Keratinocyte (primary cell): ENCODE results near the gene MGMT. TPM values are rescaled to one million over a fixed set of nuclear protein-coding genes. Genes with fewer than 3 reads are reported as not detected.

Experiments
- DNase-seq: peaks from one replicate; pipeline ENCODE4 v3.0.0-alpha.2; 2011; ENCODE audit warnings: low read depth, missing footprints, low spot score
- FAIRE-seq: peaks from 2 replicates; lab custom pipeline; 2011; peaks lifted over from hg19 to GRCh38; lab: Jason Lieb, UNC
- H2AFZ ChIP-seq: 2 replicates; pipeline ENCODE4 v1.6.0; 2012; ENCODE audit warnings: low read length, control low read depth, inconsistent platforms; ENCODE audit not compliant: control insufficient read depth
- H3K27ac ChIP-seq: 2 replicates; pipeline ENCODE4 v1.5.1; 2011; ENCODE audit warnings: low read length; ENCODE audit not compliant: control insufficient read depth, insufficient read depth
- H3K27me3 ChIP-seq: 3 replicates; pipeline ENCODE4 v1.6.0; 2011; ENCODE audit warnings: low read length; ENCODE audit not compliant: control insufficient read depth, insufficient read depth; ENCODE audit errors: extremely low read depth
- H3K36me3 ChIP-seq, 2 experiments: 2 replicates in 1 of 2; 3 replicates in 1 of 2; pipeline ENCODE4 v1.5.1; 2011; ENCODE audit warnings: low read length in 2 of 2, mild to moderate bottlenecking in 1 of 2; ENCODE audit not compliant: control insufficient read depth in 2 of 2, insufficient read depth in 2 of 2; ENCODE audit errors: extremely low read depth in 1 of 2
- H3K4me1 ChIP-seq: 3 replicates; pipeline ENCODE4 v1.5.1; 2011; ENCODE audit warnings: low read length; ENCODE audit not compliant: control insufficient read depth, insufficient read depth; ENCODE audit errors: extremely low read depth
- H3K4me2 ChIP-seq: 3 replicates; pipeline ENCODE4 v1.6.0; 2011; ENCODE audit warnings: low read depth, low read length; ENCODE audit not compliant: control insufficient read depth, insufficient read depth; ENCODE audit errors: extremely low read depth
- H3K4me3 ChIP-seq, 3 experiments: fragments of 200-600 bp in 1 of 3; sonication (generic) in 1 of 3; 2 replicates in 2 of 3; 3 replicates in 1 of 3; pipeline ENCODE4 v1.5.1; 2011 to 2016; ENCODE audit warnings: low read length in 3 of 3, mild to moderate bottlenecking in 3 of 3, control low read depth in 2 of 3, inconsistent platforms in 1 of 3, low read depth in 1 of 3, mixed read lengths in 1 of 3, mixed run types in 1 of 3, moderate library complexity in 1 of 3; ENCODE audit not compliant: control insufficient read depth in 2 of 3, insufficient read depth in 2 of 3; ENCODE audit errors: extremely low read depth in 1 of 3
- H3K79me2 ChIP-seq: 2 replicates; pipeline ENCODE4 v1.6.0; 2012; ENCODE audit warnings: low read length; ENCODE audit not compliant: control insufficient read depth, insufficient read depth
- H3K9ac ChIP-seq: 3 replicates; pipeline ENCODE4 v1.6.0; 2011; ENCODE audit warnings: low read length; ENCODE audit not compliant: control insufficient read depth, insufficient read depth; ENCODE audit errors: extremely low read depth
- H3K9me1 ChIP-seq: 3 replicates; pipeline ENCODE4 v1.6.0; 2011; ENCODE audit warnings: low read length; ENCODE audit not compliant: control insufficient read depth, insufficient read depth; ENCODE audit errors: extremely low read depth
- H3K9me3 ChIP-seq: 2 replicates; pipeline ENCODE4 v1.5.1; 2012; ENCODE audit warnings: low read depth, low read length; ENCODE audit not compliant: control insufficient read depth
- H4K20me1 ChIP-seq: 3 replicates; pipeline ENCODE4 v1.6.0; 2011; ENCODE audit warnings: low read length; ENCODE audit not compliant: control insufficient read depth, insufficient read depth; ENCODE audit errors: extremely low read depth
- EZH2 ChIP-seq: IDR thresholded peaks from one replicate; pipeline ENCODE4 v1.6.1; 2012; ENCODE audit warnings: inconsistent platforms, mild to moderate bottlenecking, low read length, moderate library complexity
- dilution Hi-C: fragments of 300-500 bp; cut with MboI; formaldehyde crosslinking; loops from one replicate; pipeline ENCODE4 v1.7.0; 2020; ENCODE audit warnings: low sequenced_read_pairs; ENCODE audit not compliant: extremely low pct_ligation_motif_present
- polyA plus RNA-seq, 5 experiments: library from polyadenylated mRNA; depleted of rRNA in 3 of 5; stranded (reverse) in 3 of 5; stranded (forward) in 1 of 5; unstranded in 1 of 5; fragments of >200 nt; gene quantifications; 1 replicate in 1 of 5; 2 replicates in 3 of 5; 3 replicates in 1 of 5; pipeline versions ENCODE4 v1.2.1 to v1.2.3, GENCODE V29; 2011 to 2012; ENCODE audit warnings: missing spikeins in 2 of 5, low read depth in 1 of 5, low replicate concordance in 1 of 5
- TF ChIP-seq, protein P1 (sequence below), 3 experiments: IDR thresholded peaks in 1 of 3; conservative IDR thresholded peaks in 1 of 3; optimal IDR thresholded peaks in 1 of 3; 2 replicates in 2 of 3; 3 replicates in 1 of 3; pipeline versions ENCODE3 to v1.5.1; 2011; ENCODE audit warnings: low read length in 3 of 3, mild to moderate bottlenecking in 3 of 3, moderate library complexity in 2 of 3, control low read depth in 1 of 3, inconsistent platforms in 1 of 3; ENCODE audit not compliant: insufficient read depth in 2 of 3; ENCODE audit errors: extremely low read depth in 1 of 3

Gene MGMT
- polyA plus RNA-seq, 1 donor (not counting 4 experiments of a cell fraction or from before 2014, with no cell fraction given), result 15.2 TPM

DNA sequence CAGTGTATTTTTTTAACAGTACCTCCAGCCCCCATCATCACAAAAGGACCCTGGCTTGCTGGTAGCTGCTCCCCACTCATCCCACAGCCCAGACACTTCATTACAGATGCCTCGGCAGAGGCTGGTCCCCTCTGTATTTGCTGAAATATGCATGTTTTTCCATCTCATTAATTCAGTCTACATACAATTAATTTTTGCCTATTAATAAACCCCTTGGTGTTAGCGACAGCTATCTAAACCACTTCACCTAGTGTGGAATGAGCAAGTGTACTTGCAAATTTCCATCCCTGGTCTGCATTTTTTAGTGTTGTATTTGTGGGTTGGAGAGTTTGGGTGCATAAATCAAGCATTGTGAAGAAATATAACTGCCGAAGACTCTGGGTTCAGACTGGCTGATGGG lies 216.9 kb downstream of the MGMT start:
- H3K9me3 ChIP-seq, result no peaks in the 10 kb centered on the region
- H2AFZ ChIP-seq, result no peak overlapping the region
- no peak overlapping the region for H3K9ac ChIP-seq
- no peak for TF ChIP-seq EZH2
- TF ChIP-seq, protein P1, sequence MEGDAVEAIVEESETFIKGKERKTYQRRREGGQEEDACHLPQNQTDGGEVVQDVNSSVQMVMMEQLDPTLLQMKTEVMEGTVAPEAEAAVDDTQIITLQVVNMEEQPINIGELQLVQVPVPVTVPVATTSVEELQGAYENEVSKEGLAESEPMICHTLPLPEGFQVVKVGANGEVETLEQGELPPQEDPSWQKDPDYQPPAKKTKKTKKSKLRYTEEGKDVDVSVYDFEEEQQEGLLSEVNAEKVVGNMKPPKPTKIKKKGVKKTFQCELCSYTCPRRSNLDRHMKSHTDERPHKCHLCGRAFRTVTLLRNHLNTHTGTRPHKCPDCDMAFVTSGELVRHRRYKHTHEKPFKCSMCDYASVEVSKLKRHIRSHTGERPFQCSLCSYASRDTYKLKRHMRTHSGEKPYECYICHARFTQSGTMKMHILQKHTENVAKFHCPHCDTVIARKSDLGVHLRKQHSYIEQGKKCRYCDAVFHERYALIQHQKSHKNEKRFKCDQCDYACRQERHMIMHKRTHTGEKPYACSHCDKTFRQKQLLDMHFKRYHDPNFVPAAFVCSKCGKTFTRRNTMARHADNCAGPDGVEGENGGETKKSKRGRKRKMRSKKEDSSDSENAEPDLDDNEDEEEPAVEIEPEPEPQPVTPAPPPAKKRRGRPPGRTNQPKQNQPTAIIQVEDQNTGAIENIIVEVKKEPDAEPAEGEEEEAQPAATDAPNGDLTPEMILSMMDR (optimal IDR thresholded peaks at IDR 0.05 in 1 of 3, IDR thresholded peaks at IDR 0.05 in 1 of 3, conservative IDR thresholded peaks at IDR 0.05 in 1 of 3; ENCODE audit: extremely low read depth in 1 of 3, insufficient read depth in 2 of 3, low read length in 3 of 3), result no peak
- dilution Hi-C loops, result no loop called here
- H3K4me3 ChIP-seq, result no peak overlapping the region
- H3K27me3 ChIP-seq, result no peaks in the 10 kb centered on the region
- no peaks in the 10 kb centered on the region for H3K36me3 ChIP-seq
- DNase-seq, result no peak
- FAIRE-seq, result no peak
- H3K4me2 ChIP-seq, result no peak overlapping the region
- H3K9me1 ChIP-seq, result no peaks in the 10 kb centered on the region
- no peaks in the 10 kb centered on the region for H4K20me1 ChIP-seq
- H3K79me2 ChIP-seq, result no peaks in the 10 kb centered on the region
- no peaks in the 10 kb centered on the region for H3K4me1 ChIP-seq
- no peak overlapping the region for H3K27ac ChIP-seq

DNA sequence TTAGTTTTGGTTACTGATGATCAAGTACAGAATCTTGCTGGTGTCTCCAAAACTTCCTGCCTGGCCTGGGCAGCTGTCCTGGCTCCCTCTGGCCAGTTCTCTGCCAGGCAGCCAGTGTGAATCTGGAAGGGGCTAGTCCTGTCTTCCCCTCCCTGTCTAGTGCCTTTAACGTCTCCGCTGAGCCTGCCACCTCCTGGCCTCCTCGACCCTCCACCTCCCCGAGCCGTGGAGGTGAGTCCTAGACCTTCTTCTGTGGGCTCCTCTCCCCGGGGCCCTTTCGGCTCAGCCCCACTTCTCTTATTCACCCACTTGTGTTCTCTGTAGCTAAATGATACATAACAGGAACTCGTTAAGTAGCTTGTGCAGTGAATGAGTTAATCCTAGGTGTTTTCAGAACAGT lies 218.2 kb downstream of the MGMT start:
- Histone ChIP-seq H3K9me1 (no peaks in the 10 kb centered on the region), H3K4me1 (peaks cover 12% of the 10 kb centered on the region), H4K20me1 (no peaks in the 10 kb centered on the region), H3K36me3 (no peaks in the 10 kb centered on the region), H3K9me3 (no peaks in the 10 kb centered on the region), H3K27ac (no peak overlapping the region), H3K79me2 (no peaks in the 10 kb centered on the region), H2AFZ (no peak overlapping the region), H3K27me3 (no peaks in the 10 kb centered on the region), H3K4me3 (no peak overlapping the region), H3K4me2 (no peak overlapping the region), H3K9ac (no peak overlapping the region)
- FAIRE-seq (no peak), DNase-seq (no peak)
- TF ChIP-seq, protein P1 (optimal IDR thresholded peaks at IDR 0.05 in 1 of 3, IDR thresholded peaks at IDR 0.05 in 1 of 3, conservative IDR thresholded peaks at IDR 0.05 in 1 of 3; ENCODE audit: extremely low read depth in 1 of 3, insufficient read depth in 2 of 3, low read length in 3 of 3), result no peak
- dilution Hi-C loops, result no loop called here
